K562 (cell line): ENCODE data around the gene SCUBE1. TPM values are rescaled to one million over a fixed set of nuclear protein-coding genes. Genes with fewer than 3 reads are reported as not detected.

Source experiments
- EP300 ChIP-seq: IDR thresholded peaks from 2 replicates; pipeline ENCODE4 v1.6.1; 2012; ENCODE audit warnings: low read length, improper control_type of control experiment
- ESRRA ChIP-seq: fragments of 450-650 bp; IDR thresholded peaks from 2 replicates; pipeline ENCODE4 v1.6.1; 2014; ENCODE audit warnings: low read depth, mild to moderate bottlenecking, moderate library complexity, borderline replicate concordance
- ETV6 ChIP-seq, 3 experiments: fragments of 150-350 bp in 1 of 3; sonication (generic) in 1 of 3; formaldehyde crosslinking in 1 of 3; IDR thresholded peaks; 2 replicates each; pipeline versions ENCODE4 v1.6.1 to v1.8.0; 2014 to 2022; ENCODE audit warnings: borderline replicate concordance in 2 of 3, low read depth in 2 of 3, antibody characterized with exemption in 1 of 3, low read length in 1 of 3, mild to moderate bottlenecking in 1 of 3, missing genetic modification reagents in 1 of 3
- KLF1 ChIP-seq: fragments of 450-650 bp; IDR thresholded peaks from 2 replicates; pipeline ENCODE4 v1.6.1; 2016; ENCODE audit warnings: missing genetic modification characterization, missing compliant biosample characterization
- KLF13 ChIP-seq: fragments of 450-650 bp; IDR thresholded peaks from 2 replicates; pipeline ENCODE4 v1.6.1; 2016; ENCODE audit warnings: missing genetic modification characterization, low read depth, mild to moderate bottlenecking, missing compliant biosample characterization, moderate library complexity, borderline replicate concordance
- L3MBTL2 ChIP-seq: fragments of 450-650 bp; IDR thresholded peaks from 2 replicates; pipeline ENCODE4 v1.6.1; 2016; ENCODE audit warnings: mild to moderate bottlenecking, moderate library complexity
- NFRKB ChIP-seq: fragments of 450-650 bp; IDR thresholded peaks from 2 replicates; pipeline ENCODE4 v1.6.1; 2016; ENCODE audit warnings: low read depth
- POLR2G ChIP-seq: fragments of 200-400 bp; formaldehyde crosslinking; IDR thresholded peaks from 2 replicates; pipeline ENCODE4 v1.6.1; 2017; ENCODE audit warnings: low read depth, mild to moderate bottlenecking, antibody characterized with exemption, low read length, moderate library complexity
- RB1 ChIP-seq: fragments of 450-650 bp; IDR thresholded peaks from 2 replicates; pipeline ENCODE4 v1.6.1; 2017; ENCODE audit warnings: low read depth, mild to moderate bottlenecking
- SMAD1 ChIP-seq: fragments of 150-350 bp; IDR thresholded peaks from 2 replicates; pipeline ENCODE4 v1.6.1; 2014; ENCODE audit warnings: low read length, low read depth; ENCODE audit not compliant: partially characterized antibody
- TAF7 ChIP-seq: fragments of 450-650 bp; IDR thresholded peaks from 2 replicates; pipeline ENCODE4 v1.6.1; 2016; ENCODE audit warnings: missing genetic modification characterization, missing compliant biosample characterization
- TEAD2 ChIP-seq: fragments of 450-650 bp; IDR thresholded peaks from 2 replicates; pipeline ENCODE4 v1.6.1; 2016; ENCODE audit warnings: missing genetic modification characterization, control low read depth, missing compliant biosample characterization
- TRIM24 ChIP-seq, 2 experiments: fragments of 450-650 bp; IDR thresholded peaks; 2 replicates each; pipeline ENCODE4 v1.6.1; 2016
- ZBTB7A ChIP-seq: IDR thresholded peaks from 2 replicates; pipeline ENCODE4 v1.6.1; 2011; ENCODE audit warnings: low read depth, mild to moderate bottlenecking, low read length, moderate library complexity, borderline replicate concordance; ENCODE audit not compliant: control insufficient read depth
- ZHX1 ChIP-seq: fragments of 150-350 bp; conservative IDR thresholded peaks from 2 replicates; pipeline ENCODE4 v1.6.1; 2014; ENCODE audit warnings: low read length
- ZNF507 ChIP-seq: conservative IDR thresholded peaks from 2 replicates; pipeline ENCODE4 v1.6.1; 2017; ENCODE audit warnings: missing genetic modification characterization, missing compliant biosample characterization
- ZNF512 ChIP-seq: IDR thresholded peaks from 2 replicates; pipeline ENCODE4 v1.6.1; 2016; ENCODE audit warnings: missing genetic modification characterization, missing compliant biosample characterization
- ZNF592 ChIP-seq: fragments of 450-650 bp; IDR thresholded peaks from 2 replicates; pipeline ENCODE4 v1.6.1; 2017; ENCODE audit warnings: antibody characterized with exemption, mild to moderate bottlenecking
- ZNF668 ChIP-seq: fragments of 250-450 bp; sonication (Bioruptor Pico); IDR thresholded peaks from 2 replicates; pipeline ENCODE4 v1.8.0; 2022; ENCODE audit warnings: mild to moderate bottlenecking, inconsistent platforms
- polyA plus RNA-seq, 8 experiments: library from polyadenylated mRNA; depleted of rRNA in 4 of 8; stranded (reverse) in 5 of 8; unstranded in 3 of 8; fragments of >200 nt; fragmentation: Nextera tagmentation in 2 of 8; fragmentation: Illumina TruSeq in 1 of 8; extraction: Ambion mirVana in 2 of 8; extraction: Trizol in 1 of 8; gene quantifications; 2 replicates each; pipeline versions ENCODE4 v1.2.1 to v1.2.3, GENCODE V29; 2011 to 2014; ENCODE audit warnings: inconsistent platforms in 1 of 8, missing spikeins in 1 of 8
- total RNA-seq, 7 experiments: library from RNA; depleted of rRNA in 6 of 7; stranded (reverse); fragments of >200 nt in 6 of 7; fragmentation: Illumina TruSeq in 2 of 7; extraction: Trizol in 2 of 7; gene quantifications; 2 replicates each; pipeline versions ENCODE4 v1.2.1 to v1.2.3, GENCODE V29; 2011 to 2021; ENCODE audit warnings: low replicate concordance in 1 of 7

SCUBE1 gene
- total and polyA plus RNA-seq, 9 of the 15 experiments (the other 6 are each of a cell fraction or from before 2014, with no cell fraction given) = 0.03 to 0.47 (median 0.29) TPM; not detected in 6

- peak; percentile 53; the same call in 1 of the 2 replicates for TF ChIP-seq ZNF592
- peak; percentile 66 for TF ChIP-seq TAF7
- no peak for TF ChIP-seq ZNF668 (CRISPR knock-in tag)
- no peak for TF ChIP-seq ZNF512 (tag)
- peak; percentile 25 for TF ChIP-seq SMAD1
- TF ChIP-seq TEAD2 (tag) = no peak
- peak; percentile 92 for TF ChIP-seq POLR2G
- TF ChIP-seq TRIM24 (IDR thresholded peaks at IDR 0.05) = peak in 1 of 2 experiments; percentile 80; a peak in 2 of 4 replicates
- TF ChIP-seq ZHX1 = no peak
- TF ChIP-seq ZBTB7A = peak; percentile 70
- no peak for TF ChIP-seq ETV6 (IDR thresholded peaks at IDR 0.05; ENCODE audit: borderline replicate concordance in 1 of 2, low read depth in 2 of 2, low read length in 1 of 2)
- TF ChIP-seq ETV6 (CRISPR knock-in tag; IDR thresholded peaks at IDR 0.05; ENCODE audit: borderline replicate concordance) = no peak
- peak; percentile 90; the same call in 1 of the 2 replicates for TF ChIP-seq ESRRA
- no peak for TF ChIP-seq EP300
- TF ChIP-seq KLF13 (tag) = peak; percentile 50
- peak; percentile 70; the same call in 1 of the 2 replicates for TF ChIP-seq NFRKB
- TF ChIP-seq ZNF507 (tag) = no peak
- TF ChIP-seq RB1 = peak; percentile 89
- TF ChIP-seq L3MBTL2 = peak; percentile 70
- peak; percentile 79; the same call in 1 of the 2 replicates for TF ChIP-seq KLF1 (tag)
Measured at GRCh38 chr22:43187171-43188099, 155.7 kb downstream of the SCUBE1 start (continued).
